MM.1S (cell line): ENCODE measurements around the gene TMTC2.

ENCODE experiments used
- DNase-seq: peaks from one replicate; pipeline ENCODE4 v3.0.0-alpha.2; 2015
- H2AFZ ChIP-seq: fragments of 300-600 bp; sonication (generic); 2 replicates; pipeline ENCODE4 v1.6.0; 2016; ENCODE audit warnings: antibody characterized with exemption, low read length
- H3F3A ChIP-seq: fragments of 300-600 bp; sonication (generic); 2 replicates; pipeline ENCODE4 v1.6.1; 2016; ENCODE audit warnings: mild to moderate bottlenecking, antibody characterized with exemption, low read length, moderate library complexity, mixed read lengths; ENCODE audit not compliant: insufficient read depth
- H3K27ac ChIP-seq: fragments of 300-600 bp; sonication (generic); 2 replicates; pipeline ENCODE4 v1.5.1; 2016; ENCODE audit warnings: mild to moderate bottlenecking, low read length
- H3K27me3 ChIP-seq: fragments of 300-600 bp; sonication (generic); replicated peaks from 2 replicates; pipeline ENCODE4 v1.6.0; 2016; ENCODE audit warnings: low read length; ENCODE audit not compliant: insufficient read depth
- H3K36me3 ChIP-seq: fragments of 300-600 bp; sonication (generic); replicated peaks from 2 replicates; pipeline ENCODE4 v1.6.1; 2016; ENCODE audit warnings: mild to moderate bottlenecking, low read length, mixed read lengths; ENCODE audit not compliant: insufficient read depth
- H3K4me1 ChIP-seq: fragments of 300-600 bp; sonication (generic); 2 replicates; pipeline ENCODE4 v1.6.1; 2016; ENCODE audit warnings: low read length, mixed read lengths
- H3K4me2 ChIP-seq: fragments of 300-600 bp; sonication (generic); 2 replicates; pipeline ENCODE4 v1.6.0; 2016; ENCODE audit warnings: low read depth, low read length
- H3K4me3 ChIP-seq: fragments of 300-600 bp; sonication (generic); 2 replicates; pipeline ENCODE4 v1.5.1; 2016; ENCODE audit warnings: low read length, mixed read lengths
- H3K79me2 ChIP-seq: fragments of 300-600 bp; sonication (generic); 2 replicates; pipeline ENCODE4 v1.6.1; 2016; ENCODE audit warnings: mixed run types, low read length, mixed read lengths
- H3K9ac ChIP-seq: fragments of 300-600 bp; sonication (generic); 2 replicates; pipeline ENCODE4 v1.6.1; 2016; ENCODE audit warnings: low read length, mixed read lengths
- H3K9me2 ChIP-seq: fragments of 300-600 bp; sonication (generic); replicated peaks from 2 replicates; pipeline ENCODE4 v1.6.1; 2016; ENCODE audit warnings: mild to moderate bottlenecking, low read length, mixed read lengths; ENCODE audit not compliant: insufficient read depth
- H3K9me3 ChIP-seq: fragments of 300-600 bp; sonication (generic); replicated peaks from 2 replicates; pipeline ENCODE4 v1.6.1; 2016; ENCODE audit warnings: mild to moderate bottlenecking, low read length, mixed read lengths; ENCODE audit not compliant: insufficient read depth
- H4K20me1 ChIP-seq: fragments of 300-600 bp; sonication (generic); 2 replicates; pipeline ENCODE4 v1.6.1; 2016; ENCODE audit warnings: mild to moderate bottlenecking, low read length, moderate library complexity, mixed read lengths; ENCODE audit not compliant: insufficient read depth
- EZH2 ChIP-seq: fragments of 300-600 bp; sonication (generic); optimal IDR thresholded peaks from 2 replicates; pipeline ENCODE3; 2017; ENCODE audit warnings: low read depth, mild to moderate bottlenecking, antibody characterized with exemption, low read length, mixed read lengths
- EZH2phosphoT487 ChIP-seq: fragments of 300-600 bp; sonication (generic); IDR thresholded peaks from 2 replicates; pipeline ENCODE4 v1.6.1; 2018; ENCODE audit warnings: antibody characterized with exemption, low read length
- TF ChIP-seq, protein P1 (sequence below): fragments of 300-600 bp; sonication (generic); IDR thresholded peaks from 2 replicates; pipeline ENCODE4 v1.5.1; 2016; ENCODE audit warnings: antibody characterized with exemption, low read length, mixed read lengths

Gene TMTC2

GRCh38 chr12:82663893-82664292, 22.8 kb upstream of the TMTC2 start:
- H3K9ac ChIP-seq: no peak overlapping the region
- no peaks in the 10 kb centered on the region for H3K27me3 ChIP-seq
- no peak overlapping the region for H3K27ac ChIP-seq
- no peaks in the 10 kb centered on the region for H3K79me2 ChIP-seq
- DNase-seq: no peak
- no peaks in the 10 kb centered on the region for H3K4me1 ChIP-seq
- no peaks in the 10 kb centered on the region for H4K20me1 ChIP-seq
- no peaks in the 10 kb centered on the region for H3K9me3 ChIP-seq
- TF ChIP-seq, protein P1, sequence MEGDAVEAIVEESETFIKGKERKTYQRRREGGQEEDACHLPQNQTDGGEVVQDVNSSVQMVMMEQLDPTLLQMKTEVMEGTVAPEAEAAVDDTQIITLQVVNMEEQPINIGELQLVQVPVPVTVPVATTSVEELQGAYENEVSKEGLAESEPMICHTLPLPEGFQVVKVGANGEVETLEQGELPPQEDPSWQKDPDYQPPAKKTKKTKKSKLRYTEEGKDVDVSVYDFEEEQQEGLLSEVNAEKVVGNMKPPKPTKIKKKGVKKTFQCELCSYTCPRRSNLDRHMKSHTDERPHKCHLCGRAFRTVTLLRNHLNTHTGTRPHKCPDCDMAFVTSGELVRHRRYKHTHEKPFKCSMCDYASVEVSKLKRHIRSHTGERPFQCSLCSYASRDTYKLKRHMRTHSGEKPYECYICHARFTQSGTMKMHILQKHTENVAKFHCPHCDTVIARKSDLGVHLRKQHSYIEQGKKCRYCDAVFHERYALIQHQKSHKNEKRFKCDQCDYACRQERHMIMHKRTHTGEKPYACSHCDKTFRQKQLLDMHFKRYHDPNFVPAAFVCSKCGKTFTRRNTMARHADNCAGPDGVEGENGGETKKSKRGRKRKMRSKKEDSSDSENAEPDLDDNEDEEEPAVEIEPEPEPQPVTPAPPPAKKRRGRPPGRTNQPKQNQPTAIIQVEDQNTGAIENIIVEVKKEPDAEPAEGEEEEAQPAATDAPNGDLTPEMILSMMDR: no peak
- TF ChIP-seq EZH2 (no peak), EZH2phosphoT487 (no peak)
- no peak overlapping the region for H2AFZ ChIP-seq
- no peak overlapping the region for H3K4me3 ChIP-seq
- no peak overlapping the region for H3K4me2 ChIP-seq
- no peaks in the 10 kb centered on the region for H3F3A ChIP-seq
- H3K9me2 ChIP-seq: no peaks in the 10 kb centered on the region
- H3K36me3 ChIP-seq: no peaks in the 10 kb centered on the region

- no peak overlapping the region for H3K4me3 ChIP-seq
- no peak overlapping the region for H2AFZ ChIP-seq
- no peaks in the 10 kb centered on the region for H4K20me1 ChIP-seq
- DNase-seq: no peak
- no peaks in the 10 kb centered on the region for H3K79me2 ChIP-seq
- no peak overlapping the region for H3K27ac ChIP-seq
- no peaks in the 10 kb centered on the region for H3K27me3 ChIP-seq
- no peaks in the 10 kb centered on the region for H3K9me2 ChIP-seq
- no peaks in the 10 kb centered on the region for H3K4me1 ChIP-seq
- H3K9me3 ChIP-seq: no peaks in the 10 kb centered on the region
- TF ChIP-seq EZH2phosphoT487: no peak
- TF ChIP-seq EZH2: no peak
- TF ChIP-seq, protein P1: no peak
- H3F3A ChIP-seq: no peaks in the 10 kb centered on the region
- no peaks in the 10 kb centered on the region for H3K36me3 ChIP-seq
- no peak overlapping the region for H3K4me2 ChIP-seq
- H3K9ac ChIP-seq: no peak overlapping the region
Observed at GRCh38 chr12:82665142-82665923, 21.4 kb upstream of the TMTC2 start.

DNA sequence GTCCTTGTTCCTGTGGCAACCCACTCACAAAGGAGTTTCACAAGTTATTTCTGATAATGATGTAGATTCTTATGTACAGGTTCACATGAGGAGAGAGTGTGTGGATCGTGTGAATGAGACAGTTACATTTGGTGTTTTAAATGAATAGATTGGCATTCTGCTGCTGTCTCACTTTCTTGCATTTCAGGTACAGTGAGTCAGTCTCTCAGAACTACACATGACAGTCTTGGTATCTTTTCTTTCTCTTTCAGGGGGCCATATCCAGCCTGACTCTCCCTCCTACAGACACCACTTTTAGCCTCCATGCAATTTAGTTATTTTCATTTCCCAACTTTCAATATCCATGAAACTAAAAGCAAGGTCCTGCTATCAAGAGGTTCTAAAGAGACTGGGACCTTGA, 19.9 kb upstream of the TMTC2 start:
- H3K4me1 ChIP-seq: no peaks in the 10 kb centered on the region
- H3K9ac ChIP-seq: no peak overlapping the region
- no peaks in the 10 kb centered on the region for H3K79me2 ChIP-seq
- no peaks in the 10 kb centered on the region for H3K27me3 ChIP-seq
- TF ChIP-seq EZH2phosphoT487: no peak
- TF ChIP-seq, protein P1: no peak
- no peak for TF ChIP-seq EZH2
- no peaks in the 10 kb centered on the region for H4K20me1 ChIP-seq
- no peaks in the 10 kb centered on the region for H3K9me3 ChIP-seq
- H3K9me2 ChIP-seq: no peaks in the 10 kb centered on the region
- no peak for DNase-seq
- no peak overlapping the region for H3K4me2 ChIP-seq
- H2AFZ ChIP-seq: no peak overlapping the region
- H3F3A ChIP-seq: no peaks in the 10 kb centered on the region
- H3K4me3 ChIP-seq: no peak overlapping the region
- H3K27ac ChIP-seq: no peak overlapping the region
- no peaks in the 10 kb centered on the region for H3K36me3 ChIP-seq
